ENCODE measurements around the gene FKBP1A. TPM values are rescaled to one million over a fixed set of nuclear protein-coding genes. Genes with fewer than 3 reads are reported as not detected.

FKBP1A gene
- total and polyA plus RNA-seq, 10 of the 15 experiments (the other 5 are each of a cell fraction or from before 2014, with no cell fraction given), result 103 to 687 (median 254) TPM

DNA sequence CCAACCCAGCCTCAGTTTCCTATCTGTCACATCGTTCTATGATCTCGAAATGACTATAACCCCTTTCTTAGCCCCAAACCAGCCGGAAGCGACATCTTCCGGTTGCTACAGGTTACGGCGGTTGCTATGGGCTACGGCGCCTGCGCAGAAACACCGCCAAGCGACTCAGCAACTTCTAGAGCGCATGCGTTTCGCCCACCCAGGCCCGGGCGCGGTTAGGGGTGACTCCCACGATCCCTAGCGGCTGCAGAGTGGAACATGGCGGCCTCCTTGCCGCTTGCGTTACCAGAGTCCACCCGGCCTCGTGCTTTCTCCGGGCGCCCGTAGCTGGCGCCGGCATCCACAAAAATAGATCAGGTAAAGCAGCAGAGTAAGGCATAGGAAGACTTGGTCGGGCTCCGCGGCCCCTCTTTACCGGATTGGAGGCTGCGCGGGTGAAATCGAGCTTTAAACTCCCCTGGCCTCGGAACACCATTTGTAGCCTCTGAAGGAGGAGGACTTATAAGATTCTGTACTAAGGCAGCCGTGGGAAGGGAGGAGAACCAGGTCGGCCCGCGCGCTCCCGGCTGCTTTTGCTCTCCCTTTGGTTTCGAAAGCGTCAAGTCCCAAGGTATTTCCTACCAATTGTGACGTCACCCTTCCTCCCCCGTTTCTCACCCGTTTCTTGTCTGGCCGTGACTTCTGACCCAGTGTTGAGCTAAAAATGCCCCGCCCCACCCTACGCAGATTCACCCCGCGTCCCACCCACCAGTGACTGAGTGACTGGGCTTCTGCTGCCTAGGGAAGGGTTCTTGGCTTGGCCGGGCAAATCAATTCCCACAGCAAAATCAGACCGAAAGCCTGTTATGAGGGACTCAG, 67.5 kb downstream of the FKBP1A start (continued):
- TF ChIP-seq, protein P1, sequence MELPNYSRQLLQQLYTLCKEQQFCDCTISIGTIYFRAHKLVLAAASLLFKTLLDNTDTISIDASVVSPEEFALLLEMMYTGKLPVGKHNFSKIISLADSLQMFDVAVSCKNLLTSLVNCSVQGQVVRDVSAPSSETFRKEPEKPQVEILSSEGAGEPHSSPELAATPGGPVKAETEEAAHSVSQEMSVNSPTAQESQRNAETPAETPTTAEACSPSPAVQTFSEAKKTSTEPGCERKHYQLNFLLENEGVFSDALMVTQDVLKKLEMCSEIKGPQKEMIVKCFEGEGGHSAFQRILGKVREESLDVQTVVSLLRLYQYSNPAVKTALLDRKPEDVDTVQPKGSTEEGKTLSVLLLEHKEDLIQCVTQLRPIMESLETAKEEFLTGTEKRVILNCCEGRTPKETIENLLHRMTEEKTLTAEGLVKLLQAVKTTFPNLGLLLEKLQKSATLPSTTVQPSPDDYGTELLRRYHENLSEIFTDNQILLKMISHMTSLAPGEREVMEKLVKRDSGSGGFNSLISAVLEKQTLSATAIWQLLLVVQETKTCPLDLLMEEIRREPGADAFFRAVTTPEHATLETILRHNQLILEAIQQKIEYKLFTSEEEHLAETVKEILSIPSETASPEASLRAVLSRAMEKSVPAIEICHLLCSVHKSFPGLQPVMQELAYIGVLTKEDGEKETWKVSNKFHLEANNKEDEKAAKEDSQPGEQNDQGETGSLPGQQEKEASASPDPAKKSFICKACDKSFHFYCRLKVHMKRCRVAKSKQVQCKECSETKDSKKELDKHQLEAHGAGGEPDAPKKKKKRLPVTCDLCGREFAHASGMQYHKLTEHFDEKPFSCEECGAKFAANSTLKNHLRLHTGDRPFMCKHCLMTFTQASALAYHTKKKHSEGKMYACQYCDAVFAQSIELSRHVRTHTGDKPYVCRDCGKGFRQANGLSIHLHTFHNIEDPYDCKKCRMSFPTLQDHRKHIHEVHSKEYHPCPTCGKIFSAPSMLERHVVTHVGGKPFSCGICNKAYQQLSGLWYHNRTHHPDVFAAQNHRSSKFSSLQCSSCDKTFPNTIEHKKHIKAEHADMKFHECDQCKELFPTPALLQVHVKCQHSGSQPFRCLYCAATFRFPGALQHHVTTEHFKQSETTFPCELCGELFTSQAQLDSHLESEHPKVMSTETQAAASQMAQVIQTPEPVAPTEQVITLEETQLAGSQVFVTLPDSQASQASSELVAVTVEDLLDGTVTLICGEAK (IDR thresholded peaks at IDR 0.05; ENCODE audit: borderline replicate concordance), result peak; percentile 86
- TF ChIP-seq CHD2 (IDR thresholded peaks at IDR 0.05; ENCODE audit: borderline replicate concordance, low read depth, low read length) (no peak; the same call in 1 of the 2 replicates), CBX3 (IDR thresholded peaks at IDR 0.05; ENCODE audit: borderline replicate concordance, low read depth) (no peak), POLR2AphosphoS2 (IDR thresholded peaks at IDR 0.05; ENCODE audit: low read depth, low read length) (peak; percentile 73; the same call in 1 of the 2 replicates), JUND (IDR thresholded peaks at IDR 0.05; ENCODE audit: low read depth, low read length) (0 out of 2 replicates have a peak, but pooled peaks have one; percentile 60), EZH2 (IDR thresholded peaks at IDR 0.05; ENCODE audit: borderline replicate concordance, control insufficient read depth, low read depth, low read length) (no peak), RUNX3 (IDR thresholded peaks at IDR 0.05; ENCODE audit: low read length) (peak; percentile 71), HCFC1 (IDR thresholded peaks at IDR 0.05; ENCODE audit: low read length) (peak; percentile 61), RB1 (IDR thresholded peaks at IDR 0.05; ENCODE audit: borderline replicate concordance) (peak; percentile 83; the same call in 1 of the 2 replicates), YY1 (IDR thresholded peaks at IDR 0.05; ENCODE audit: low read depth, low read length) (peak; percentile 99)
- TF ChIP-seq, protein P2, sequence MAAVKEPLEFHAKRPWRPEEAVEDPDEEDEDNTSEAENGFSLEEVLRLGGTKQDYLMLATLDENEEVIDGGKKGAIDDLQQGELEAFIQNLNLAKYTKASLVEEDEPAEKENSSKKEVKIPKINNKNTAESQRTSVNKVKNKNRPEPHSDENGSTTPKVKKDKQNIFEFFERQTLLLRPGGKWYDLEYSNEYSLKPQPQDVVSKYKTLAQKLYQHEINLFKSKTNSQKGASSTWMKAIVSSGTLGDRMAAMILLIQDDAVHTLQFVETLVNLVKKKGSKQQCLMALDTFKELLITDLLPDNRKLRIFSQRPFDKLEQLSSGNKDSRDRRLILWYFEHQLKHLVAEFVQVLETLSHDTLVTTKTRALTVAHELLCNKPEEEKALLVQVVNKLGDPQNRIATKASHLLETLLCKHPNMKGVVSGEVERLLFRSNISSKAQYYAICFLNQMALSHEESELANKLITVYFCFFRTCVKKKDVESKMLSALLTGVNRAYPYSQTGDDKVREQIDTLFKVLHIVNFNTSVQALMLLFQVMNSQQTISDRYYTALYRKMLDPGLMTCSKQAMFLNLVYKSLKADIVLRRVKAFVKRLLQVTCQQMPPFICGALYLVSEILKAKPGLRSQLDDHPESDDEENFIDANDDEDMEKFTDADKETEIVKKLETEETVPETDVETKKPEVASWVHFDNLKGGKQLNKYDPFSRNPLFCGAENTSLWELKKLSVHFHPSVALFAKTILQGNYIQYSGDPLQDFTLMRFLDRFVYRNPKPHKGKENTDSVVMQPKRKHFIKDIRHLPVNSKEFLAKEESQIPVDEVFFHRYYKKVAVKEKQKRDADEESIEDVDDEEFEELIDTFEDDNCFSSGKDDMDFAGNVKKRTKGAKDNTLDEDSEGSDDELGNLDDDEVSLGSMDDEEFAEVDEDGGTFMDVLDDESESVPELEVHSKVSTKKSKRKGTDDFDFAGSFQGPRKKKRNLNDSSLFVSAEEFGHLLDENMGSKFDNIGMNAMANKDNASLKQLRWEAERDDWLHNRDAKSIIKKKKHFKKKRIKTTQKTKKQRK (IDR thresholded peaks at IDR 0.05; ENCODE audit: low read depth, low read length), result no peak
- TF ChIP-seq, protein P3, sequence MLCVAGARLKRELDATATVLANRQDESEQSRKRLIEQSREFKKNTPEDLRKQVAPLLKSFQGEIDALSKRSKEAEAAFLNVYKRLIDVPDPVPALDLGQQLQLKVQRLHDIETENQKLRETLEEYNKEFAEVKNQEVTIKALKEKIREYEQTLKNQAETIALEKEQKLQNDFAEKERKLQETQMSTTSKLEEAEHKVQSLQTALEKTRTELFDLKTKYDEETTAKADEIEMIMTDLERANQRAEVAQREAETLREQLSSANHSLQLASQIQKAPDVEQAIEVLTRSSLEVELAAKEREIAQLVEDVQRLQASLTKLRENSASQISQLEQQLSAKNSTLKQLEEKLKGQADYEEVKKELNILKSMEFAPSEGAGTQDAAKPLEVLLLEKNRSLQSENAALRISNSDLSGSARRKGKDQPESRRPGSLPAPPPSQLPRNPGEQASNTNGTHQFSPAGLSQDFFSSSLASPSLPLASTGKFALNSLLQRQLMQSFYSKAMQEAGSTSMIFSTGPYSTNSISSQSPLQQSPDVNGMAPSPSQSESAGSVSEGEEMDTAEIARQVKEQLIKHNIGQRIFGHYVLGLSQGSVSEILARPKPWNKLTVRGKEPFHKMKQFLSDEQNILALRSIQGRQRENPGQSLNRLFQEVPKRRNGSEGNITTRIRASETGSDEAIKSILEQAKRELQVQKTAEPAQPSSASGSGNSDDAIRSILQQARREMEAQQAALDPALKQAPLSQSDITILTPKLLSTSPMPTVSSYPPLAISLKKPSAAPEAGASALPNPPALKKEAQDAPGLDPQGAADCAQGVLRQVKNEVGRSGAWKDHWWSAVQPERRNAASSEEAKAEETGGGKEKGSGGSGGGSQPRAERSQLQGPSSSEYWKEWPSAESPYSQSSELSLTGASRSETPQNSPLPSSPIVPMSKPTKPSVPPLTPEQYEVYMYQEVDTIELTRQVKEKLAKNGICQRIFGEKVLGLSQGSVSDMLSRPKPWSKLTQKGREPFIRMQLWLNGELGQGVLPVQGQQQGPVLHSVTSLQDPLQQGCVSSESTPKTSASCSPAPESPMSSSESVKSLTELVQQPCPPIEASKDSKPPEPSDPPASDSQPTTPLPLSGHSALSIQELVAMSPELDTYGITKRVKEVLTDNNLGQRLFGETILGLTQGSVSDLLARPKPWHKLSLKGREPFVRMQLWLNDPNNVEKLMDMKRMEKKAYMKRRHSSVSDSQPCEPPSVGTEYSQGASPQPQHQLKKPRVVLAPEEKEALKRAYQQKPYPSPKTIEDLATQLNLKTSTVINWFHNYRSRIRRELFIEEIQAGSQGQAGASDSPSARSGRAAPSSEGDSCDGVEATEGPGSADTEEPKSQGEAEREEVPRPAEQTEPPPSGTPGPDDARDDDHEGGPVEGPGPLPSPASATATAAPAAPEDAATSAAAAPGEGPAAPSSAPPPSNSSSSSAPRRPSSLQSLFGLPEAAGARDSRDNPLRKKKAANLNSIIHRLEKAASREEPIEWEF (IDR thresholded peaks at IDR 0.05; ENCODE audit: insufficient replicate concordance, low read depth, low read length), result peak; percentile 21
- TF ChIP-seq, protein P4, sequence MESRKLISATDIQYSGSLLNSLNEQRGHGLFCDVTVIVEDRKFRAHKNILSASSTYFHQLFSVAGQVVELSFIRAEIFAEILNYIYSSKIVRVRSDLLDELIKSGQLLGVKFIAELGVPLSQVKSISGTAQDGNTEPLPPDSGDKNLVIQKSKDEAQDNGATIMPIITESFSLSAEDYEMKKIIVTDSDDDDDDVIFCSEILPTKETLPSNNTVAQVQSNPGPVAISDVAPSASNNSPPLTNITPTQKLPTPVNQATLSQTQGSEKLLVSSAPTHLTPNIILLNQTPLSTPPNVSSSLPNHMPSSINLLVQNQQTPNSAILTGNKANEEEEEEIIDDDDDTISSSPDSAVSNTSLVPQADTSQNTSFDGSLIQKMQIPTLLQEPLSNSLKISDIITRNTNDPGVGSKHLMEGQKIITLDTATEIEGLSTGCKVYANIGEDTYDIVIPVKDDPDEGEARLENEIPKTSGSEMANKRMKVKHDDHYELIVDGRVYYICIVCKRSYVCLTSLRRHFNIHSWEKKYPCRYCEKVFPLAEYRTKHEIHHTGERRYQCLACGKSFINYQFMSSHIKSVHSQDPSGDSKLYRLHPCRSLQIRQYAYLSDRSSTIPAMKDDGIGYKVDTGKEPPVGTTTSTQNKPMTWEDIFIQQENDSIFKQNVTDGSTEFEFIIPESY (IDR thresholded peaks at IDR 0.05), result no peak

All from GM12878 (cell line).